IMR-90 (cell line): ENCODE data around the gene GAB1. TPM values are rescaled to one million over a fixed set of nuclear protein-coding genes. Genes with fewer than 3 reads are reported as not detected.

Source experiments
- ATAC-seq: fragments of 200-7000 bp; cut with Tn5 transposase; 2 replicates; pipeline ENCODE4 v1.9.1; 2020; ENCODE audit warnings: low read depth, mild to moderate bottlenecking, moderate library complexity
- BruUV-seq: library from RNA; stranded (reverse); fragments of 400-500 nt; replicated peaks from 2 replicates; lab custom pipeline; 2021; lab: Mats Ljungman, UMichigan
- CTCF ChIA-PET: fragments of 300-600 bp; formaldehyde crosslinking; extraction: SDS; loops from one replicate; lab custom pipeline; 2021; ENCODE audit warnings: antibody characterized with exemption; lab: Yijun Ruan, JAX
- POLR2A ChIA-PET: fragments of 300-600 bp; sonication (Branson Sonifier 250); formaldehyde crosslinking; loops from one replicate; lab custom pipeline; 2022; ENCODE audit warnings: antibody characterized with exemption; ENCODE audit not compliant: unreplicated experiment; lab: Charles Lee
- DNase-seq: peaks from one replicate; pipeline ENCODE4 v3.0.0; 2013
- H2AFZ ChIP-seq: replicated peaks from 2 replicates; pipeline ENCODE3; 2013; ENCODE audit warnings: low read length, mild to moderate bottlenecking; ENCODE audit not compliant: poor library complexity
- H2AK5ac ChIP-seq: 2 replicates; pipeline ENCODE4 v1.6.1; 2013; ENCODE audit warnings: low read depth, low read length, inconsistent platforms
- H2AK9ac ChIP-seq: replicated peaks from 2 replicates; pipeline ENCODE3; 2013; ENCODE audit warnings: mild to moderate bottlenecking, low read depth, low read length, moderate library complexity; ENCODE audit not compliant: poor library complexity
- H2BK120ac ChIP-seq: 2 replicates; pipeline ENCODE4 v1.6.1; 2013; ENCODE audit warnings: low read depth, low read length, inconsistent platforms
- H2BK15ac ChIP-seq: 3 replicates; pipeline ENCODE4 v1.6.1; 2013; ENCODE audit warnings: low read depth, low read length, inconsistent platforms
- H2BK20ac ChIP-seq: 2 replicates; pipeline ENCODE4 v1.6.1; 2013; ENCODE audit warnings: low read depth, mild to moderate bottlenecking, inconsistent platforms, low read length, moderate library complexity
- H2BK5ac ChIP-seq: 2 replicates; pipeline ENCODE4 v1.6.1; 2013; ENCODE audit warnings: mild to moderate bottlenecking, low read depth, low read length, inconsistent platforms; ENCODE audit not compliant: poor library complexity, severe bottlenecking
- H3K14ac ChIP-seq: replicated peaks from 2 replicates; pipeline ENCODE4 v1.6.1; 2013; ENCODE audit warnings: low read depth, low read length, inconsistent platforms
- H3K18ac ChIP-seq: 2 replicates; pipeline ENCODE4 v1.6.1; 2013; ENCODE audit warnings: low read depth, low read length, control low read depth
- H3K23ac ChIP-seq: 2 replicates; pipeline ENCODE4 v1.6.1; 2013; ENCODE audit warnings: low read depth, low read length, inconsistent platforms
- H3K27ac ChIP-seq: 2 replicates; pipeline ENCODE4 v1.5.1; 2013; ENCODE audit warnings: mild to moderate bottlenecking, control low read depth, low read length; ENCODE audit not compliant: insufficient read depth
- H3K27me3 ChIP-seq: 2 replicates; pipeline ENCODE4 v1.6.1; 2013; ENCODE audit warnings: low read length; ENCODE audit not compliant: control insufficient read depth, insufficient read depth
- H3K36me3 ChIP-seq: 2 replicates; pipeline ENCODE4 v1.6.1; 2013; ENCODE audit warnings: low read length, mixed read lengths; ENCODE audit not compliant: control insufficient read depth, insufficient read depth
- H3K4ac ChIP-seq: 2 replicates; pipeline ENCODE4 v1.6.1; 2013; ENCODE audit warnings: low read depth, low read length, inconsistent platforms
- H3K4me1 ChIP-seq: 2 replicates; pipeline ENCODE4 v1.6.1; 2013; ENCODE audit warnings: low read length, mixed read lengths; ENCODE audit not compliant: control insufficient read depth, insufficient read depth
- H3K4me2 ChIP-seq: 2 replicates; pipeline ENCODE4 v1.6.1; 2013; ENCODE audit warnings: low read depth, mild to moderate bottlenecking, control low read depth, low read length, moderate library complexity
- H3K4me3 ChIP-seq: 2 replicates; pipeline ENCODE4 v1.5.1; 2013; ENCODE audit warnings: low read depth, mild to moderate bottlenecking, control low read depth, low read length, moderate library complexity; ENCODE audit not compliant: insufficient read depth
- H3K56ac ChIP-seq: 2 replicates; pipeline ENCODE4 v1.6.1; 2013; ENCODE audit warnings: low read length, inconsistent platforms; ENCODE audit not compliant: insufficient read depth; ENCODE audit errors: extremely low read depth
- H3K79me1 ChIP-seq, 2 experiments: 2 replicates each; pipeline ENCODE4 v1.6.1; 2013; ENCODE audit warnings: low read length in 2 of 2, inconsistent platforms in 1 of 2, low read depth in 1 of 2
- H3K9ac ChIP-seq: 2 replicates; pipeline ENCODE4 v1.6.1; 2013; ENCODE audit warnings: low read depth, low read length, control low read depth
- H3K9me1 ChIP-seq: 2 replicates; pipeline ENCODE4 v1.6.1; 2013; ENCODE audit warnings: low read length, inconsistent platforms; ENCODE audit not compliant: insufficient read depth
- H3K9me3 ChIP-seq: 2 replicates; pipeline ENCODE4 v1.6.1; 2013; ENCODE audit warnings: low read length; ENCODE audit not compliant: control insufficient read depth, insufficient read depth
- H4K20me1 ChIP-seq: 2 replicates; pipeline ENCODE4 v1.6.1; 2013; ENCODE audit warnings: low read length, inconsistent platforms; ENCODE audit not compliant: insufficient read depth
- H4K5ac ChIP-seq: 2 replicates; pipeline ENCODE4 v1.6.1; 2013; ENCODE audit warnings: mild to moderate bottlenecking, low read depth, low read length, control low read depth
- H4K8ac ChIP-seq, 2 experiments: 2 replicates each; pipeline ENCODE4 v1.6.1; 2013; ENCODE audit warnings: low read depth in 2 of 2, low read length in 2 of 2, control low read depth in 1 of 2, inconsistent platforms in 1 of 2
- H4K91ac ChIP-seq: 2 replicates; pipeline ENCODE4 v1.6.1; 2013; ENCODE audit warnings: low read depth, low read length, inconsistent platforms; ENCODE audit not compliant: insufficient read depth
- FOS ChIP-seq: fragments of 150-350 bp; IDR thresholded peaks from 2 replicates; pipeline ENCODE4 v1.6.1; 2016; ENCODE audit warnings: low read depth, low read length
- MAFK ChIP-seq: IDR thresholded peaks from 2 replicates; pipeline ENCODE4 v1.6.1; 2012; ENCODE audit warnings: low read depth, low read length, improper control_type of control experiment
- MAZ ChIP-seq: IDR thresholded peaks from 2 replicates; pipeline ENCODE4 v1.6.1; 2012; ENCODE audit warnings: low read depth, mild to moderate bottlenecking, low read length, improper control_type of control experiment, moderate library complexity, borderline replicate concordance
- NFE2L2 ChIP-seq: fragments of 150-350 bp; IDR thresholded peaks from 2 replicates; pipeline ENCODE4 v1.6.1; 2016; ENCODE audit warnings: low read depth, mild to moderate bottlenecking, low read length
- RAD21 ChIP-seq: IDR thresholded peaks from 2 replicates; pipeline ENCODE4 v1.6.1; 2012; ENCODE audit warnings: low read length, improper control_type of control experiment
- RCOR1 ChIP-seq: IDR thresholded peaks from 2 replicates; pipeline ENCODE4 v1.6.1; 2012; ENCODE audit warnings: mild to moderate bottlenecking, low read length, improper control_type of control experiment; ENCODE audit not compliant: insufficient replicate concordance
- RFX5 ChIP-seq: IDR thresholded peaks from 2 replicates; pipeline ENCODE4 v1.8.0; 2012; ENCODE audit warnings: low read depth, mild to moderate bottlenecking, low read length, moderate library complexity
- SMC3 ChIP-seq: fragments of 150-350 bp; IDR thresholded peaks from 2 replicates; pipeline ENCODE4 v1.6.1; 2016; ENCODE audit warnings: low read depth, mild to moderate bottlenecking, antibody characterized with exemption, low read length, moderate library complexity
- WGBS, 2 experiments: methylation state at CpG; one replicate each; pipeline versions ENCODE4 v1.1.5 to v1.1.7; 2013; ENCODE audit warnings: missing lambda C conversion rate in 2 of 2; ENCODE audit not compliant: insufficient read length in 1 of 2; ENCODE audit errors: extremely low coverage in 2 of 2; 5-methylcytosine and 5-hydroxymethylcytosine counted together
- dilution Hi-C: fragments of 300-500 bp; cut with HindIII; formaldehyde crosslinking; loops from one replicate; pipeline ENCODE4 v1.14.3; 2018; ENCODE audit warnings: low sequenced_read_pairs; ENCODE audit not compliant: unreplicated experiment
- in situ Hi-C: fragments of 300-500 bp; cut with MboI; formaldehyde crosslinking; loops from 3 replicates; pipeline ENCODE4 v1.14.3; 2019; ENCODE audit warnings: low sequenced_read_pairs, inconsistent platforms, mixed read lengths
- intact Hi-C: fragments of 100-400 bp; cut with micrococcal nuclease; formaldehyde crosslinking; loops from 2 replicates; pipeline ENCODE4 v1.10.0; 2022
- polyA plus RNA-seq, 3 experiments: library from polyadenylated mRNA; depleted of rRNA; stranded (reverse); fragments of >200 nt; gene quantifications; 2 replicates each; pipeline ENCODE4 v1.2.3, GENCODE V29; 2012; ENCODE audit warnings: low replicate concordance in 1 of 3
- total RNA-seq: library from RNA; depleted of rRNA; stranded (reverse); fragments of >200 nt; gene quantifications from 2 replicates; pipeline ENCODE4 v1.2.3, GENCODE V29; 2012
- TF ChIP-seq, protein P1 (sequence below): conservative IDR thresholded peaks from 2 replicates; pipeline ENCODE4 v1.5.1; 2012; ENCODE audit warnings: mild to moderate bottlenecking, low read depth, low read length, improper control_type of control experiment

The GAB1 gene
- total and polyA plus RNA-seq, 2 of the 4 experiments (the other 2 are of a cell fraction), result 2.8 to 12.0 TPM

DNA sequence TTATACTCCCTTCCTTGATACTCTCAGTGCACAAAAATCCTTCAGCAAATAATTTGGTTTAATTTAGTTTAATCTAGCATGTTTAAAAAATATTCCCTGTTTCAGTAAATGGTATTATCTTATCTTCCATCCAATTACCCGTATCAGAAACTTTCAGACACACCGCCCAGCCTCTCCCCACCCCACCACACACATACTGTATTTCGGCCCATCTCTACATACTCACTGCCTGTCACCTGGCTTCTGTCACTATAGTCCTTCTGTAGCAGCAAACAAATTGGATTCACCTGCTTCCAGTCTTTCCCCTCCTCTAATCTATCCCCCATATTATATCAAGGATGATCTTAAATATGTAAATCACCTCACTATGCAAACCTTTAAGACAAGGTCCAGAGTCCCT lies 24.8 kb upstream of the GAB1 start:
- H4K5ac ChIP-seq, result no peak overlapping the region
- H2AFZ ChIP-seq, result no peak overlapping the region
- no peak overlapping the region for H3K14ac ChIP-seq
- H2AK5ac ChIP-seq, result no peak overlapping the region
- no peak overlapping the region for H2AK9ac ChIP-seq
- ATAC-seq (no peak), DNase-seq (no peak)
- H3K79me1 ChIP-seq, result no peaks in the 10 kb centered on the region
- BruUV-seq, result no TSS peak
- no peak overlapping the region for H2BK20ac ChIP-seq
- no peaks in the 10 kb centered on the region for H4K20me1 ChIP-seq
- H3K36me3 ChIP-seq, result no peaks in the 10 kb centered on the region
- H3K9me3 ChIP-seq, result no peaks in the 10 kb centered on the region
- no peak overlapping the region for H3K18ac ChIP-seq
- dilution Hi-C loops (no loop called here), intact Hi-C loops (no loop called here), in situ Hi-C loops (no loop called here)
- H4K91ac ChIP-seq, result no peak overlapping the region
- H3K56ac ChIP-seq, result no peak overlapping the region
- ChIA-PET POLR2A (no interaction called here), CTCF (no interaction called here)
- H3K23ac ChIP-seq, result no peak overlapping the region
- H3K4ac ChIP-seq, result no peak overlapping the region
- WGBS, 2 experiments, result 80% methylated on average over 3 of the region's 3 CpGs; no CpG with 5 or more reads in 1 of the 2 experiments
- peaks cover 5% of the 10 kb centered on the region; the same call in 1 of the 2 replicates for H3K27me3 ChIP-seq
- no peak overlapping the region for H4K8ac ChIP-seq
- no peak overlapping the region for H2BK15ac ChIP-seq
- TF ChIP-seq RAD21, result no peak
- TF ChIP-seq RCOR1, result no peak
- TF ChIP-seq FOS, result no peak
- TF ChIP-seq SMC3, result no peak
- TF ChIP-seq, protein P1, sequence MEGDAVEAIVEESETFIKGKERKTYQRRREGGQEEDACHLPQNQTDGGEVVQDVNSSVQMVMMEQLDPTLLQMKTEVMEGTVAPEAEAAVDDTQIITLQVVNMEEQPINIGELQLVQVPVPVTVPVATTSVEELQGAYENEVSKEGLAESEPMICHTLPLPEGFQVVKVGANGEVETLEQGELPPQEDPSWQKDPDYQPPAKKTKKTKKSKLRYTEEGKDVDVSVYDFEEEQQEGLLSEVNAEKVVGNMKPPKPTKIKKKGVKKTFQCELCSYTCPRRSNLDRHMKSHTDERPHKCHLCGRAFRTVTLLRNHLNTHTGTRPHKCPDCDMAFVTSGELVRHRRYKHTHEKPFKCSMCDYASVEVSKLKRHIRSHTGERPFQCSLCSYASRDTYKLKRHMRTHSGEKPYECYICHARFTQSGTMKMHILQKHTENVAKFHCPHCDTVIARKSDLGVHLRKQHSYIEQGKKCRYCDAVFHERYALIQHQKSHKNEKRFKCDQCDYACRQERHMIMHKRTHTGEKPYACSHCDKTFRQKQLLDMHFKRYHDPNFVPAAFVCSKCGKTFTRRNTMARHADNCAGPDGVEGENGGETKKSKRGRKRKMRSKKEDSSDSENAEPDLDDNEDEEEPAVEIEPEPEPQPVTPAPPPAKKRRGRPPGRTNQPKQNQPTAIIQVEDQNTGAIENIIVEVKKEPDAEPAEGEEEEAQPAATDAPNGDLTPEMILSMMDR, result no peak
- TF ChIP-seq MAFK, result no peak
- TF ChIP-seq NFE2L2, result no peak
- no peak for TF ChIP-seq MAZ
- no peak for TF ChIP-seq RFX5
- H2BK120ac ChIP-seq, result no peak overlapping the region
- no peak overlapping the region for H2BK5ac ChIP-seq
- no peak overlapping the region for H3K4me3 ChIP-seq
- H3K9ac ChIP-seq, result no peak overlapping the region
- H3K9me1 ChIP-seq, result no peaks in the 10 kb centered on the region
- H3K27ac ChIP-seq, result no peak overlapping the region
- no peaks in the 10 kb centered on the region for H3K4me1 ChIP-seq
- H3K4me2 ChIP-seq, result no peak overlapping the region
